Measurements from ENCODE around the gene UBE2D1.
A peak's percentile ranks its signal among the peaks of the same experiment; 100 is the strongest.
"Not testable (repeated sequence)": the region's sequence is repeated elsewhere in the genome, so short reads cannot be mapped to it uniquely, and the experiment has no call there.

The UBE2D1 gene

DNA sequence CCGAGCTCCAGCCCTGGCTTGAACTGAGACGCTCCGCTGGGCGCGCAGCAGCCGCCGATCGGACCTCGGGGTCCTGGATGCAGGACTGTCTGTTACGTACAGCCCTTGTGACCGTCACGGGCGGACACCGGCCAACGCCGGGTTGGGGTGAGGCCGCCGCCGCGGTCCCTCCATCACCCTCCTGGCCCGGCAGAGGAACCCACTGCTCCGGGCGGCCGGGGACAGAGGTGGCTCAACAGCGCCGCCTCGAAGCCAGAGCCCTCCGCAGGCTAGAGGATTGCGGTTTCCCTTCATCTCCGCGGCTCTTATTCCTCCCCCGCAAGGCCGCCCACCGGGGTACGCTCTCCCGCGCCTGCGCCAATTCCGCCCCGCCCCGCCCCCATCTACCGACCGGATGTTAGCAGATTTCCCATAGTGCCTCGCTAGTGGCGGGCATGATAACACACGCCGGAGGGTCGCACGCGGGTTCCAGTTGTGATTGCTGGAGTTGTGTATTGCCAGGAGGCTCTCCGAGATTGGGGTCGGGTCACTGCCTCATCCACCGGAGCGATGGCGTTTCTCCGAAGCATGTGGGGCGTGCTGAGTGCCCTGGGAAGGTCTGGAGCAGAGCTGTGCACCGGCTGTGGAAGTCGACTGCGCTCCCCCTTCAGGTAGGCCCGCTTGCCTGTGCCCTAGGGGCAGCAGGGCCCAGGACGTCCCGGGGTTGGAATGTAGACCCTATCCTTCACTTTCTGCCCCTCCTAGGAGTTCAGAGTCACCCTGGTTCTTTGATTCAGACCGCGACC, 50.4 kb downstream of the UBE2D1 start, which contains the start of gene TFAM:
Gene TFAM (plus strand): TSS at position 412 of the 785 bp plus-strand sequence. CDS start 138 bp downstream, at position 550.
- DNase-seq = peak; percentile 88 to 97 (median 92)

DNA sequence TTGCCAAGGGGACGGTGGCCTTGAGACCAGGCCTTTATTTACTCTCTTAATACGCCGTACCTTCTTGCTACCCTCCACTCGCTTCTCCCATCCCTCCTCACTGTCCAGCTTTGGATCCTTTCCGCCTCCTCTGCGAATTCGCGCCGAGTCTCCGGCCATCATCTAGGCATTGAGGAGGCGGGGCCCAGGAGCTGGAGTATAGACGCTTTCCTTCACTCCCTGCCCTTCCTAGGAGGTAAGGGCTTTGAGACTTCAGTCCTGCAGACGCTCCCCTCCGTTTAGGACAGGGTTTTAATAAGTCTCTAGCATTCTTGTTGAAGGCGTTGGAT, 50.9 kb downstream of the UBE2D1 start:
- DNase-seq = no peak

DNA sequence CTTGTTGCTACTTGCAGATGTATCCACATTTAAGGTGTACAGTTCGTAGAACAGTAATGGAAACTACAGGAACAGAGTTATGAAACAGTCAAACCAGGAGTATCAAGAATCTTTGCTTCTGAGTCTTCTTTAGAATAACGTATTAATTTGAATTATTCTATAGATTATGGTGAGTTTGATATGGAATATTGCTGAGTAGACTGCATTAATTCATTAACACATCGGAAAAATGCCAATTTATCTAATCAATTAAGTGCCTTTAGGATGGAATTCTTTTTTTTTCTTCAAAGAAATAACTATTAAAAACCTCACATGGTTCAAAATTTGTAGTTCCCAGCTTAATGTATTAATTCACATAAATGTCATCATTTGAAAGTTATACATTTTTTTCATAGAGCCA, 54.2 kb downstream of the UBE2D1 start:
- no peak for DNase-seq

DNA sequence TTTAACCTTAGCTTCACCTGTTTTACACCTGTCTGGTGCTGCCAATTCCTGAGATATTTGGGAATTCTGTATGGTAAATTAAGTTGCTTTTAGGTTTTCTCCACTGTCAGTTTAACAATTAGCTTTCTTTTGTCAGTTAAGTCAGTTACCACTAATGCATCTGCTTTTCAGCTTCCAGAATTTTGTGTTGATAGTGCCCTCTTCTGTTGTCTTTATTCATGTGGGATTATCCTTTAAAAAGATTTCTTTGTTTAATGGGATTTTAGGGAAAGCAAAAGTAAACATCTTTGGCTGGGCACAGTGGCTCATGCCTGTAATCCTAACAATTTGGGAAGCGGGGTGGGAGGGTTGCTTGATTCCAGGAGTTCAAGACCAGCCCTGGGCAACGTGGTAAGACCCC, 58.5 kb downstream of the UBE2D1 start:
- DNase-seq = no peak

DNA sequence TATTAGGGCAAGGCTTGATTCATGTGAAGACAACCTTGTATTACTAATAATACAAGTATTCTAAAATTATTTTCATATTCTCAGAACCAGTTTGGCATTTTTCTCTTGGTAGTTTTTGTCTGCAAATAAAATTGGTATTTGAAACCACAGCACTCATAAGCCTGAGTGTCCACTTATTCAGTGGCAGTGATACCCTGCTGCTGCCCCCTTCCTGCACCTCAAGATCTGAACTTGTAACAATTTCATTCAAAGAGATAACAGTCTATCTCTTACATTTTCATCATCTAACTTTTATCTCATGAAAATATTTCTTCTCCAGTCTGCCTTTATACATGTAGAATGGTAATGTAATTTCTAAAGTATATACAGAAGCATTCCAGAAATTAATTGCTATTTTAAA, 59.7 kb downstream of the UBE2D1 start:
- no peak for DNase-seq

DNA sequence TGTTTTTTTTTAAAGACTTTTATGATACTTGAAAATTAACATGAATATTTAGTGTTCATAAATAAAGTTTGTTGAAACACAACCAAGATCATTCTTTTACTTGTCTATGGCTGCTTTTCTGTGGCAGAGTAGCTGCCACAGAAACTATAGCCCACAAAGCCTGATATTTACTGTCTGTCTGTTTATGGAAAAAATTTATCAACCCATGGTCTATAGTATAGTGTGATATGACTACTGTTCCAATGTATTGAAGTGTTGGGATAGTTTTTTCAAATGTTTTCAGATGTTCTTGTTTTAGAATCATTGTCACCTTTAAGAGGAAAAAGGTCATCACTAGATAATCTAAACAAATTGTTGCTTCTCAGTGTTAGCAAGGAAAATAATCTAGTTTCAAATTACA, 61.3 kb downstream of the UBE2D1 start:
- no peak for DNase-seq

DNA sequence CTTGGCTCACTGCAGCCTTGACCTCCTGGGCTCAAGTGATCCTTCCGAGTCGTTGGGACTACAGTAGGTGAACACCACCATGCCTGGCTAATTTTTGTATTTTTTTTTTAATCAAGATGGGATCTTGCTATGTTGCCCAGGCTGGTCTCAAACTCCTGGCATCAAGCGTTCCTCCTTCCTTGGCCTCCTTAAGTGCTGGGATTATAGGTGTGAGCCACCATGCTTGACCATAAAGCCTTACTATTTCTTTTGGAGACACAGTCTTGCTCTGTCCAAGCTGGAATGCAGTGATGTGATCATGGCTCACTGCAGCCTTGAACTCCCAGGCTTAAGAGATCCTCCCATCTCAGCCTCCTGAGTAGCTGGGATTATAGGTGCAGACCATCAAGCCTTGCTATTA, 63.0 kb downstream of the UBE2D1 start:
- DNase-seq = no peak

DNA sequence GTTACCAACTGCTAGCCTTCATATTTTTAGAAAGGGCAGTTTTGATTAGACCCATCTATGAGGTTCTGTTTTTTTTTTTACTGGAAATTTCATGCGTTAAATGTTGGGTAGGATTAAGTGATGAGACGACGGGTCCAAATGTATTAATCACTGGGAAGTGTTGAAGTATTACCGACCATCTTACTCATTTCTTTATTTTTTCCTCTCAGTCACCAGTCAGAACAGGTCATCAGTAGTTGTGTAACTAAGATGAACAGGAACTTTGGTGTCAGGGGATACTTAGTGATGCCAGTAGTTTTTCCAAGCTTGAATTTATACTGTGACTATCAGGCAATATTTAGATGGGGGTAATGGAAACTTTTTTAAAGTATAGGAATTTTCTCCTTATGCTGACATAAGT, 64.6 kb downstream of the UBE2D1 start:
- DNase-seq = no peak

DNA sequence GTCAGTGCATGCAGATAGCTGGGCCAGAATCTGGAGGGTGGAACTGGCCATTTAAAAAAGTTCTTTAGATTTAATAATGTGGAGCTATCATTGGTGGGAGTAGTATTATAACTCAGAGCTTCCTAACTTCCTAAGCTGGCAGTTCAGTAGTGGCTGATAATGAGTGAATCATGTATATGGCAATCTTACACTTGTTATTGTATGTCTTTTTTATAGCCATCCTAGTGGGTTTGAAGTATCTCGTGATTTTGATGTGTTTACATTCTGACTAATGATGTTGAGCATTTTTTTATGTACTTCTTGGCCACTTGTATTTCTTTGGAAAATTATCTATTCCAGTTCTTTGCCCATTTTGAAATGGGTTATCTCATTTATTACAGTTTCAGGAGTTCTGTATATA, 65.8 kb downstream of the UBE2D1 start:
- no peak for DNase-seq

DNA sequence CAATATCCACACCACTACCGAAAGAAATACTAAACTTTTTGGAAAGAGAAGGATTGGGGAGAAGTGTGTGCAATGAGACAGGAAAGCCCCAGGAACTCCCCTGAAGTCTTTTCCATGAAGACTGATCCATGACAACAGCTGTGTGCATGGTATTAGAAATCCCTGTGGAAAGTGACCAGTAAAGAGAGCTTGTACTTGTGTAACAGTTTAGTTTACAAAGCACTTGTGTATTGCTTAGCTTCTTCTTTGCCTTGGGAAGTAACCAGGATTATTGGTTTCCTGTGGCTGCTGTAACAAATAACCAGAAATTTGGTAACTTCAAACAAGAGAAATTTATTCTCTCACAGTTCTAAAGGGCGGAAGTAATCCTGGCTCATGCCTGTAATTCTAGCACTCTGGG, 69.2 kb downstream of the UBE2D1 start:
- no peak for DNase-seq

DNA sequence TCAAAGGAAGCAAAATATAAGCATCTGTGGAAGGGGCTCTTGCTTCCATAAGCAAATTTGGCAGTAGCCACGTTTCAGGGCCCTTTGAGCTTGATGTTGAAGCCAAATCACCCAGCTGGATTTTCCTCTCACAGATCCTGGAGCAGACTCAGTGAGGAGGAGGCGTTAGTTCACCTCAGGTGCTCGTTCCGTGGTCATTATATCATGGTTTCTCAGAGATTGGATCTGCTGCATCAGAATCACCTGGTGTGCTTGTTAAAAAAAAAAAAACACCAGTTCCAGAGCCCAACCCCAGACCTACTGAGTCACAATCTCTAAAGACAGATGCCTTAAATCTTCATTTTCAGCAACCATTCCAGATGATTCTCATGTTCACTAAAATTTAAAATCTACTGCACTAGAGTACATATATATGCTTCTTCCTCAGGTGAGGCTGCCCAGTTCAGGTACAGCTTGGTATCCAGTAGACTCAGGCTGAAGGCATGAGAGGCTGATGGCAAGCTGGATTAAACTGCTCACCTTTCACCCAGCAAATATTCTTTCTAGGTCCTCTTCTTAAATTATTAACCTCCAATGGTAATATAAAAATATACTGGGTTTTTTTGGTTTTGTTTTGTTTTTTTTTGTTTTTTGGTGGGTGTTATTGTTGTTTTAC, 75.3 kb downstream of the UBE2D1 start:
- DNase-seq = no peak

DNA sequence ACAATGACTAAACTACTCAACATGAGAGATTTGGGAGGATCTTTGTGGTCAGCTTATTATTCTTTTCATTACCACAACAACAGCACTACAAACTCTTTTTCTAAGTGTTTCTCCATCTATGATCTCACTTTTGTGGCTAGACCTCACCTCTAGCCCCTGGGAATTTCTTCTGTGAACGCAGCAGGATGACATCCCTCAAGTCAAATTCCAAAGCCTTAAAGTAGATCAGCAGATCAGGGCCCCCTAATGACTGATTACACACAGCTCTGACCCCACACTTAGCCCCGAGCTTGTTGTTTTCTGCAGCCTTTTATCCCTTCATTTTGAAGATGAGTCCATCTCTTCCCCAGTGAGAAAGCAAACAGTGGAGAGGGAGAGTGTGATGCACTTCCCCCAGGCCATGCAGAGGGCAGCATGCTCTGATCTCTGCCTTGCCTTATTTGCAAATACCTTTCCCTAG, 77.7 kb downstream of the UBE2D1 start:
- DNase-seq = no peak

DNA sequence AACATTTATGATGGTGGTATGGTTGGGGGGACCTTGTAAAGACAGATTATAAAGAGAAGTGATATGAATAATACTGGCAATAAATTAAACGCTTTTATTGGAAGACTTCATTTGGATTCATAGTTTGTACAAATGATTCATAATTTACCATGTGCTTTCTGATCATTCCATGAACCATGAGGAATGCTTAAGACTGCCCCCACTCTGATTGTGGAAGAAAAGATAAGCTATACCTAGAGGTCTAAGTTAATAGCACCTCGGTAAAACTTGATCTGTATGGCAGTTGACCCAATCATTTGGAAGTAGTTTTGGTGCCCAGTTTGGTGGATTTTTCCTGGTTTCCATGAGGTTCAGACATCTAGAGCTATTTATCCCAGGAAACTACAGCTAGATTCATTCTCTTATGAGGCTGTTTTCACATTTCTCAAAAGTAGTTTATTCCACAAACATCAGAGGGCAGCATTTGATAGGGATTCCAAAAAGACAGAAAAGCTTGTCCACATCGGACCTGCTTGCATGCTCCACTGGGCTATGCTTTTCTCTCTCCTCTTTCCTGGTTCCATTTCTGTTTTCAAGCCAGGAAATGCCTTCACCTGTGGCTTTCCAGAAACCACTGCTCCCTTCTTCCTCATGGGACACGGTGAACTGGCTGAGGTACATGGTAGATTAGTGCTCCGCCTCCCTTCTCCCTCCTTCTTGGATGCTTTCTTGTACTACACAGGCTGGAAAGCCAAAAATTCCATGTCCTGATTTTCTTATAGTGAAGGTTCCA, 79.7 kb downstream of the UBE2D1 start:
- no peak for DNase-seq

DNA sequence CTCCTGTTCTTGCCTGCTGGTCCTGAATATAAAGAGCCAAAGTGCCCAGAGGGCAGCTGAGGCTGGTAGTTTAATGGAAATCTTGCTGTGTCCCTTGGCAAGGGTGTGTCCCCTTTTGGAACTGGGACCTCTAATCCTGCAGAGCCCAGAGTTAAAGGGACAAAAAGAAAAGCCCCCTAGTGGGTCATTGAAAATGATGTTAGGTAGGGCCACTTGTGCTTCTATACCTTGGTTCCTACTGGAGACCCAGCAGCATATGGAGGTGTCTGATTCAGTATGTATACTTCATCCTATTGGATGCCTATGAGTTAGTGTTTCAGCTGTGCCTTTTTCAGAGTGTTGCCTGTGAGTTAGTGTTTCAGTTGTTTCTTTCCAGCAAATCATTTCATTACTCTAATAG, 81.0 kb downstream of the UBE2D1 start:
- DNase-seq = no peak

DNA sequence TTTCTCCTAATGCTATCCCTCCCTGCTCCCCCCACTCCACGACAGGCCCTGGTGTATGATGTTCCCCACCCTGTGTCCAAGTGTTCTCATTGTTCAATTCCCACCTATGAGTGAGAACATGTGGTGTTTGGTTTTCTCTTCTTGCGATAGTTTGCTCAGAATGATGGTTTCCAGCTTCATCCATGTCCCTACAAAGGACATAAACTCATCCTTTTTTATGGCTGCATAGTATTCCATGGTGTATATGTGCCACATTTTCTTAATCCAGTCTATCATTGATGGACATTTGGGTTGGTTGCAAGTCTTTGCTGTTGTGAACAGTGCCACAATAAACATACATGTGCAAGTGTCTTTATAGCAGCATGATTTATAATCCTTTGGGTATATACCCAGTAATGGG, 83.1 kb downstream of the UBE2D1 start:
- DNase-seq = not testable (repeated sequence)

All from activated CD4-positive, CD25-positive, alpha-beta regulatory T cell (primary cell).